Activated T-cell treated with anti-CD3 and anti-CD28 coated beads, Interleukin-2, amount 50 U/mL, for 48 hours (primary cell): ENCODE data around the gene GATA6.

Source experiments
- DNase-seq, 2 experiments: peaks; one replicate each; pipeline ENCODE4 v3.0.0-alpha.2; 2020

Gene GATA6

GRCh38 chr18:22169011-22169888 is at the start of gene GATA6:
Gene GATA6 (plus strand): TSS chr18:22169589. CDS start chr18:22171145, 1,556 bp downstream.
- DNase-seq: peak; percentile 55 to 62

- DNase-seq: no peak
Measured at GRCh38 chr18:22124970-22125369, 44.4 kb upstream of the GATA6 start.

GRCh38 chr18:22128954-22129353 is 40.4 kb upstream of the GATA6 start:
- no peak for DNase-seq

- DNase-seq: no peak
Measured at GRCh38 chr18:22129778-22130177, 39.6 kb upstream of the GATA6 start.

- DNase-seq: no peak
Measured at GRCh38 chr18:22132258-22132657, 37.1 kb upstream of the GATA6 start.

DNA sequence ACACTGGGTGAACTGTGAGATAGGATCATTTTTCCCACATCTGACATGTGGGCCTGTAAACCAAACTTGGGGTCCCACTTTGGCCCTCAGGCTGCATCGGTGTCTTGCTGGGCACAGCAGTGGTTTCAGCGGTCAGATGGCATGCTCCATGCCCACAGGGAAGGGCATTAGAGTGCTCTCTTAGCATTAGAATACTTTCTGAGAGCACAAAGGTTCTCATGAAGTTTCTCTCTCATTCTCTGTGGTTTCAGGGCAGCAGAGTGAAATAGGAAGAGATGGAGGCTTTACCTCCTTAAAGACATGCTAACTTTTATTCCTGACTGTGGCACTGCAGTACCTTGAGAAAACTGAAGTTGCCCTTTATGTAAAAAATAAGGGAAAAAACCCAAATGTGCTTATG is 36.6 kb upstream of the GATA6 start:
- DNase-seq: no peak

GRCh38 chr18:22136395-22136794 is 33.0 kb upstream of the GATA6 start:
- no peak for DNase-seq

DNA sequence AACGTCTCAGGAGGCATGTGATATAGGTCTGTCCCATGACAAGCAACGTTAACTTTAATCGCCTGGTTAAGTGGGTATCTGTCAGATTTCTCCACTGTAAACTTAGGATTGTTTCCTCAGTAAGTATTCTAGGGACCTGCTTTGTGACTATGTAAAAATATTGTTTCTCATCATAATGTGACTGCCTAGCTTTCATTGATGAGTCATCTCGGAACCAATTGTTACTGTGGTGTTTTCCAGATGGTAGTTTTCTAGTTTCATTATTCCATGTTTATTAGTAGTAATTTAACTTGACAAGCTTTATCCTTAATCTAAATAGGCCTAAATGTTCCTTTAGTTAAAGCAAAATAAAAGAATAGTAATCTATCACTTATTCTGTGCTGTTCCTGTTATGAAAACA is 28.2 kb upstream of the GATA6 start:
- DNase-seq: no peak

- DNase-seq: no peak
Measured at GRCh38 chr18:22143347-22144340, 25.7 kb upstream of the GATA6 start.

- DNase-seq: no peak
Measured at GRCh38 chr18:22145160-22145559, 24.2 kb upstream of the GATA6 start.

DNA sequence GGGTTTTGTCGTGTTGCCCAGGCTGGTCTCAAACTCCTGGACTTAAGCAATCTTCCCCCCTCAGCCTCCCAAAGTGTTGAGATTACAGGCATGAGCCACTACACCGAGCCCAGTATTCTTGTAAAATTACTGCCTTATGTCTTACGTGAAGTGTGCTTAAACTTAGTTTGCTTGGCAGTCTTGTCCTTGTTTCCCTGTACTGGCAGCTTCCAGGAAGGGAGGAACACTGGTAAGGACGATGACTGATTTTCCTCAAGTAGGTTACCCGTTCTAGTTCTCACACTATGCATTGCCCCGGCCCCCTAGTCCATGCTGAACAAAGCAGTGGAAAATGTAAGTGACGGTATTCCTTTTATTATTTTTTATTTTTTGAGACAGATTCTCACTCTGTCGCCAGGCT is 19.7 kb upstream of the GATA6 start:
- no peak for DNase-seq

DNA sequence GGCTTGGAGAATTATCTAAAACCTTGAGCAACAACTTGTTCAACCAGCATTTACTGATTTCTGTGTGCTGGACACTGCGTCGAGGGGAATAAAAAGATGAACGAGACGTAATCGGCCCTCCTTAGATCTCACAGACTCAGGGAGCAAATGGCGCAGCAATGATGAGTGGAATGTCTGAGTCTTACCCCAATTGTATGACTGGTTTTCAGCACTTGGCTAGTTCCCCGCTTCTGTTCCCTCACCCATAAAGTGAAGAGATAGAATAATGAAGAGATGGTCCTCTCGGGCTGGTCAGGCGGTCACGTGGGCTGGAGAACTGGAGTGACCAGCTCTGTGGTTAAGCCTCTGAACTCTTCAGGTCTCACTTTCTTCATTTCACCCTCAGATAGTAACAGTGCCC is 17.3 kb upstream of the GATA6 start:
- DNase-seq: no peak

DNA sequence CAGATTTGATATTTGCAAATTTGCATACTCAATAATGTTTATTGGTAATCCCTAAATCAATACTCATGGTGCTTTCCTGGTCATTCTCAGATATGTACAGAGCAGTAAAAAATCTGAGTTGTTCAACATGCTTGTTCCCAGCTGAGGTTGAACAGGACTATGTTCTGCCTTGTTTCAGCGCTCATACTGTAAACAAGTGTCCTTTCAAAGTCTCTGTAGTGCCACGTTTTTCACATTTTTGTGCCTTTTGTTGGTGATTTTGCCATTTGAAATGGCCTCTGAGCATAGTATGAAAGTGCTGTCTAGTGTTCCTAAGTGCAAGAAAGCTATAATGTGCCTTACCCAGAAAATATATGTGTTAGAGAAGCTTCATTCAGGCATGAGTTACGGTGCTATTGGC is 16.0 kb upstream of the GATA6 start:
- no peak for DNase-seq

GRCh38 chr18:22155584-22155983 is 13.8 kb upstream of the GATA6 start:
- no peak for DNase-seq

DNA sequence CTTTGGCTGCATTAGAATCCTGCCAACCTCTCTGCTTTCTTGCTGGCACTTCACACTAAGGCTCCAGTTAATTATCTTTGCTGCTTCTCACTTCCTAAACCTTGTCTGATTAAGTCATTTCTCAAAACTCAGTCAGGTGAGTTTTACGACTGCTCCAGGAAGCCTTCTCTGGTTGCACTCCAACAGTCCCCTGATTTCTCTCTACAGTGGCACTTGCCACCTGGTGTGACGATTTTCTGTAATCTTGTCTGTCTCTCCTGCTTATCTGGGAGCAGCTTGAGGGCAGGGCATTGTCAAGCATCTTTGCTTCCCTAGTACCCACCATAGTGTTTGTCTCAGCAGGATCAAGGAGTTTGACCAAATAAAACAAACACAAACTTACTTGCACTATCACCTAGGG is 10.4 kb upstream of the GATA6 start:
- DNase-seq: no peak

DNA sequence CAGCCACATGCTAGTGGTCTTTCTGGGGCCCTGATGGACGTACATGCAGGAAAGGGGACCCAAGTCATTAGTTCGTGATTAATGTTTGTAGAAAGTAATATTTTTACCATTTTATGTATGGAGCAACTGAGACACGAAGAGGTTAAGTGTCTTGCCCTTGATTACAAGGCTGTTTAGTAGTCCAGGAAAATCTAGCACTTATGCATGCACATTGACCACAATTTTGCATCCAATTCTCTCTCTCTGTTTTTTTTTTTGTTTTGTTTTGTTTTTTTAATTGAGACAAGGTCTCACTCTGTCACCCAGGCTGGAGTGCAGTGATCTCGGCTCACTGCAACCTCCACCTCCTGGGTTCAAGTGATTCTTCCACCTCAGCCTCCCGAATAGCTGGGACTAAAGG is 8.3 kb upstream of the GATA6 start:
- DNase-seq: no peak

DNA sequence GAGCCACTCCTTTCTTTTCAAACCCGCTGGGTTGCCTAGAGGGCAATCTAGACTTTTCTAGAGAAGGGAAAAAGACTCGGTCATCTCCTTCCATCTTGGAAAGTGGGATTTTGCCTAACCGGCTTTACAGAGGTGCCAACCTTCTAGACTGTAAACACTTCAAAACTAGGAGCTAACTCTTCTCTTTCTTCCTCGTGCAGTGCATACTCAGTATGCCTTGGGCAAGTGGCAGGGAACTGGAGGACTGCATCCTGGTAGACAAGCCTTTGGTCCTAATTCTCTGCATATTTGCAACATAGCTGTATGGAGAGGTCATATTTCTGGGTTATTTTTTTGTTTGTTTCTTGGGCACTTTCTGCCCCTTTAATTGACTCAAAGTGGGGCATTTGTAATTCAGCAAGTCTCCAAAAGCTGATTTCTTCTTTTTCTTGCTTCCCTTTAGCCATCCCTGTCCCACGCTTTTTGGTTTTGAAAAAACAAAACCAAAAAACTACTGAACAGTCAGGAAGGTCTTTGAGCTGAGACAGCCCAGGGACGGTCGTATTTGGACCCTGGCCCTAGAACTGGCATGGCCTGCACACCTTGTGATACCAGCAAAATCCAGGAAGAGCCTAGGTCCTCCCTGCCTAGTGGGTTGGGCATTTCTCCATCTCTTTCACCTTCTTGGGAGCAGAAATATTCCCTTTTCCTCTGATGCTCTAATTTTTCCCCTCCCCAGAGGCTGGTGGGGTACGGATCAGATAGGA is 5.8 kb upstream of the GATA6 start:
- no peak for DNase-seq

DNA sequence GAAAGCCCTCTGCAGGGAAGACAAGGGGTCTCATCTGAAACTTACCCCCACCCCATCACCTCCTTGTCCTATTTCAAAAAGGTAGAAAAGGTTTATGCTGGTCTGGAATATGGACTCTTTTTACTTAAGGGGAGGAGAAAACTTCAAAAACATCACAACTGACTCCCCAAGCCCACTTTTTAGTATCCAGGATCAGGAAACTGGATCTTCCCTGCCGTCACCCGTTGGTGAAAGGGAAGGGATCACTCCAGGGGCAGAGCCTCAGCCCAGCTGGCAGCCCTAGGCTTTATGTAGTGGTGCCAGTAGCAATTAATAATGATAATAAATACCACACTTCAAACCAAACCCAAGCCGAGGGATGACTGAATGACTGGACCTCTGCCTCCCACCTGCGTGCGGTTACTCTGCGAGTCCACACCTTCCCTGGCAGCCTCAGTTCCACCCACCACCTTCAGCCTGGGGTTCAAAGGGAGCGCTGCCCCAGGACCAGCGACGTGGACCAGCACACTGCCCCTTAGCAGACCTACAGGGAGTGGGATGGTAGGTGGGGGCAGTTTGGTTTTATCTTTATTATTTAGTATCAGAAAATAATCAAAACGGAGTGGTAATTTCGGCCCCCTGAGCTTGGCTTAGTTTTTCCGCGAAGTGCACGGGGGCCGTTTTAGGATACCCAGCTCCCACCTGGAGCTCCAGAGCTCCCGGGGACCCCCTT is 4.9 kb upstream of the GATA6 start:
- DNase-seq: no peak

GRCh38 chr18:22165049-22165602 is 4.3 kb upstream of the GATA6 start:
- no peak for DNase-seq

DNA sequence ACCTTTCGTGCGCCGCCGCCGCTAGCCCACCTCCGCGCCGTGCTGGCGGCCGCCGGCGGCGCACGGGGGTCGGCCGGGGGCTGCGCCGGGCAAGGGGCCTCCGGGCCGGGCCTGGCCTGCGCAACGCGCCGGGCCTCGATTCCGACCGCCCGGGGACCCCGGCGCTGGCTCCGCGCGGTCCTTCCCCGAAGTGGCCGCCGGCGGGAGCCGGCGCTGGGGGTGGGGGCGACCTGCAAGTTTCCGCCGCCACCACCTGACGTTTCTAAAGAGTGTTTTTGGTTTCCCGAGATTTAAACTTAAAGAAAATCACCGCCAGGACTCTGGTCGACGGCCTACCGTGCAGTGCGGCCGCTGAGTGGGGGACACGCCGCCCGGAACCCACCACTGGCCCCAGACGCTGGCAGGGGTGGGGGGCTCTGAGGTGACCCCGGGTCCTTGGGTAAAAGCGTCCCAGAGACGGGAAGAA is 3.8 kb upstream of the GATA6 start:
- DNase-seq: no peak

- no peak for DNase-seq
Measured at GRCh38 chr18:22166069-22166950, 3.1 kb upstream of the GATA6 start.
